ENCODE data around the gene WBP2.

WBP2 gene

GRCh38 chr17:75855310-75856061 lies at the start of gene WBP2:
Gene WBP2, minus strand, starts transcription at chr17:75855335. Its CDS starts 38 bp downstream, at chr17:75855297.
- DNase-seq: peak; percentile 57 to 100 (median 99)

DNA sequence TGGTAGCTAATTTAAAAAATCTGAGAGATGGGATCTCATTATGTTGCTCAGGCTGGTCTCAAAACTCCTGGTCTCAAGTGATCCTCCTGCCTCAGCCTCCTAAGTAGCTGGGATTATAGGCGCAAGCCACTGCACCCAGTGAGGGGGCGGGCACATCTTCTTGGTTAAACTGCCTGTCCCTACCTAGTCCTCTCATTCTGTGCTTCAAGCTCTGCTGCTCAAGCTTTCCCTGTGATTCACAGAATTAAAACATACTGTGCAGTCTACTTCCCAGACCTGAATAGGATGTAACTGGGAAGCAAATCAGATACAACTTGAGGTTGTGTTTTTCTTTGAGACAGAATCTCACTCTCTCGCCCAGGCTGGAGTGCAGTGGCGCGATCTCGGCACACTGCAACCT lies 47.3 kb upstream of the WBP2 start:
- no peak for DNase-seq

GRCh38 chr17:75901727-75902126 lies 46.6 kb upstream of the WBP2 start:
- no peak for DNase-seq

GRCh38 chr17:75900691-75901533 lies 45.8 kb upstream of the WBP2 start:
- DNase-seq: no peak

DNA sequence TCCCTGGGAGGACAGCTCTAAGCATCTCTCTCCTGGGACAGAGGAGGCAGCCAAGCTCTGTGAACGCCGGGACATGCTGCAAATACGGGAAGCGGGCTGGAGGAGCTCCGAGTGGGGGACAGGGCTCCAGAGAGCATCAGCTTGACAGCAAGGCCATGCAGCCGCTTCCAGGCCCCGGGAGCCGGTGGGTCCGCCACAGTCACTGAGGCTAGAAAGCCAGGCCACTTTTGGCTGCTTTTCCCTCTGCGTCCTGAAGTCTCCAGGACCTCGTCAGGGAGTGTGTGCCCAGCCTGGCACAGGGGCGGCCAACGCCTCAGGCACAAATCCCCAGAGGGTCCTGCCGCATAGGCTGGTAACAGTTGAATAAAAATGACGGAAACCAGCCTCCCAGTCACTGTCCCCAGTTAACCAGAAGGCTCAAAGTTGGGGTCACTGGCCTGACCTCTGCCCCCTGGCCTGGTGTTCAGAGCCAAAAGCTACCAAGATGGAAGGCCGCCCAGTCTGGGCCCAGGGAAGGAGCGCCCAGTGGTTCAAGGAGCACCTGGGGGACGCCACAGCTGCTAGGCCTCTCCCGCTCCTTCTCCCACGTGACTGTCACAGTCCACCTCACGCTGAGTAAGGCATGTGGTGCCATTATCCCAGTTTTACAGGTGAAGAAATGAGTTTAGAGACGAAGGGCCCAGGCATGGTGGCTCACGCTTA lies 44.8 kb upstream of the WBP2 start:
- DNase-seq: no peak

GRCh38 chr17:75899353-75899752 lies 44.2 kb upstream of the WBP2 start:
- DNase-seq: no peak

DNA sequence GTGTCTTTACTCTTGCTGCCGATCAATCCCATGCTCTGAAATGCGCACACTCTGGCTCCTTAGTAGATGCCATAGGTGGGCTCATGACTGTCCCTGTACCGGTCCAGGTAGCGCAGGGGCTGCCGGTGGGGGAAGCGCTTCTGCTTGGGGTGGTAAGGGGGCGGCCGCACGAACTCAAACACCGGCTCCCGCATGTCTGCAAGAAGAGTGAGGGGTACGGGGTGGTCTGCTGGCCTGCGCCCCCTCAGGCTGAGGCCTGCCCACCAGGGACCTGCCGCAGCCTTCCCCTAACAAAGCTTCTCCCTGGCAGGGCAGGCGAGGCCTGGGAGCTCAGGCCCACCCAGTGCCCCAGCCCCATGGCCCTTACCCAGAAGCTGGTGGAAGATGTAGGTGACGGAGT lies 43.7 kb upstream of the WBP2 start:
- DNase-seq: no peak

DNA sequence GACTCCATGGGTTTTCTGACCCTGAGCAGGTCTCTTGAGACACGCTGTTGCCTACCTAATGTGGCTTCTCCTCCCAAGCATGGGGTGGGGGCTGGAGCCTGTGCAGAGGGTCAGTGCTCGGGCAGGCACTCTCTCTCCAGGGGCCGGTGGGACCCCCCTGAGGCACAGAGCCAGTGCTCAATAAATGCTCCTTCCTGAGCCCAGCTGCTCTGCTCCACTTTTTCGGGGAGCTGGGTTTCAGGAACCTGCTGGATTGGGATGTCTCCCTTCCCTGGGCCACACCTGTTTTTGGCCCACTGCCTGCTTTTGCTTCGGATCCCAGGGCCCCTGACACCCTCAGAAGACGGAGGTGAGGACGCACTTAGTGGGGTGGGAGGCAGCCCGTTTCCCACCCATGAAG lies 42.9 kb upstream of the WBP2 start:
- DNase-seq: no peak

DNA sequence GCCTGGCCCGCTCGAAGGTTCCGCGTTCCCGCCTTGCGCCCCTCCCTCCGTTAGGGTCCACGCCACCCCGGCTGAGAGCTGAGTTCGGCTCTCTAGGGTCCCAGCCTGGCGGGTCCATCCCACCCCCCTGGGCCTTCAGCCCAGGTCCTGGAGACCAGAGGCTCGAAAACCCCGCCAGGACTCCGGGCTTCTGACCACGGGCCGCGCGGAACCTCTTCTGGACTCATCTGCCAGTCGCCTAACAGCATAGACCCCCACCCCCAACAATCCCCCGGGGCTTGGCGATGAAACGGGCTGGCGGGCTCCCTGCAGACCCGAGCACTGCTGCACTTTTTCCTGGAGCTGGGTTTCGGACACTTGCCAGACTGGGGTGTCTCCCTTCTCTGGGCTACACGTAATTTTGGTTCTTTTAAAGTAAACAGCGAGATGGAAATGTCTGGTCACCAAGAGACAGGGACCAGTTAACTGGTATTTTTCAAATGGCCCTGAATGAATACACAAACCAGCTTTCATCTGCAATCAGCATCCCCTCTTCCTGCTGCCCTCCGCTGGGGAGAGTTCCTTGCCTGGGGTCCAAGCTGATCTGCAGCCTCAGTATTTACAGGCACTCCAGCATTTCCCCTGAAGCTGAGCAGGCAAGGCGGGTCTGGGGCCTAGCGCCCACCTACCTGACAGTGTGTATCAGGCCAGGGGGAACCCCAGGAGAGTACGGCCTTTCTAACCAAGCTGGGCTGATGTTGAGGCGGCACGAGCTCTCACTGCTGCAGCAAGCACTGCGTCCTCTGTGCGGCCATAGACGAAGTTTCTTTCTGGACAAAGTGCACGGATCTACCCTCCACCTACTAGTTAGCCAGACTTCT lies 42.3 kb upstream of the WBP2 start:
- DNase-seq: peak in 8 of 56 donors; percentile 17 to 66 (median 48)

DNA sequence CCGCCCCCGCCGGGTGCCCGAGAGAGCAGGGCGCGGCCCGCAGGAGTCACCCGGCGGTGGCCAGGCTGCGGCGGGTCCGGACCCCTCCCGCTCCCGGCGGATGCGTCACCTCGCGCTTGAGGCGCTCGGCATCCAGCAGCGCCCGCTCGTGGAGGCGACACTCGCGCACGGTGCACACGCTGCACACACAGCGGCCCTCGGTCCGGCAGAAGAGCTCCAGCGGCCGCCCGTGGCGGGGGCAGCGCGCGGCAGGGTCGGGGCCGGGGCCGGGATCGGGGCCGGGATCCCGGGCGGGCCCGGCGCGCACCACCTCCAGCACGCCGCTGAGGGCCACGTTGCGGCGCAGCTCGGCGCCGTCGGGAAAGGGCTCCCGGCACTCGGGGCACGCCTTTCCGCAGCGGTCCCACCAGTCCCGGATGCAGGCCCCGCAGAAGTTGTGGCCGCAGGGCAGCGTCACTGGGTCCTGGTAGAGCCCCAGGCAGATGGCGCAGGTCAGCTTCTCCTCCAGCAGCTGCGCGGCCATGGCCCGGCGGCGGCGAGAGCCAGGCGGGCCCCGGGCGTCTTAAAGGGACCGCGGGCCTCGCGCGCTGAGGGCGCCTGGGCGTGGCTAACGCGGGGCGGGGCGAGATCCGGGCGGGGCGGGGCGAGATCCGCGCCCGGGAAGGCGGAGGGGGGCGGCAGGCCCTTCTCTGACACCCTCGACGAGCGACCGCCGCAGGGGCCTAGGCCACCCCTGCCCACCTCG lies 41.5 kb upstream of the WBP2 start, which contains the start of gene TRIM65:
Gene TRIM65, minus strand, starts transcription at position 537 of the 745 bp plus-strand sequence. Its CDS starts 14 bp downstream, at position 523.
- peak in 51 of 56 donors; percentile 31 to 87 (median 69) for DNase-seq

GRCh38 chr17:75895370-75896155 lies 40.4 kb upstream of the WBP2 start:
- DNase-seq: no peak

DNA sequence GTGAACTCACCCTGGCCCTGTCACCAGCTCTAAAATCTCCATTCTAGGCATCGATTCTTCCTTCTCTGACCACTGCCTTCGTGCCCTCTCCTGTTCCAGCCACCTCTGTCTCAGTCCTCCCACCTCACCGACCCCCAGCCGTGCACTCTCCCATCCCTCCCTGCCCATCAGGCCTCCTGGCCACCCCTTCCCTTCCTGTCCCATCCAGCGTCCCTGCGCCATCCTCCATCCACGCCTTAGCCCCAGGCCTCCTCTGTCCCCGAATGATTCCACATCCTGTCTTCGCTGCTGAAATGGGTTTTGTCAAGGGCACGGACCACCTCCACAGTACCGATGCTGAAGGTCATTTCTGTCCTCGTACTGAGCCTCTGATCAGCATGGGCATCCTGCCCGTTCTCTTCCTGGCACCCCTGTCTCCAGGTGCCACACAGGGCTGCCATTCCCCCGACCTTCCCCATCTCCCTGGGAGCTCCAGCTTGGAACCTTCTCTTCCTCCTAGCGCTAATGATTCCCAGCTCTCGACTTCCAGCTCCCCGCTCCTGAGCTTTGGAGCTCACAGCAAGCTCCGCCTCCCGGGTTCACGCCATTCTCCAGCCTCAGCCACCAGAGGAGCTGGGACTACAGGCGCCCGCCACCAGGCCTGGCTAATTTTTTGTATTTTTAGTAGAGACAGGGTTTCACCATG lies 39.1 kb upstream of the WBP2 start:
- no peak for DNase-seq

GRCh38 chr17:75893305-75894048 lies 38.3 kb upstream of the WBP2 start:
- DNase-seq: no peak

- peak in 19 of 56 donors; percentile 14 to 78 (median 48) for DNase-seq
Measured at GRCh38 chr17:75892556-75893224, 37.6 kb upstream of the WBP2 start.

DNA sequence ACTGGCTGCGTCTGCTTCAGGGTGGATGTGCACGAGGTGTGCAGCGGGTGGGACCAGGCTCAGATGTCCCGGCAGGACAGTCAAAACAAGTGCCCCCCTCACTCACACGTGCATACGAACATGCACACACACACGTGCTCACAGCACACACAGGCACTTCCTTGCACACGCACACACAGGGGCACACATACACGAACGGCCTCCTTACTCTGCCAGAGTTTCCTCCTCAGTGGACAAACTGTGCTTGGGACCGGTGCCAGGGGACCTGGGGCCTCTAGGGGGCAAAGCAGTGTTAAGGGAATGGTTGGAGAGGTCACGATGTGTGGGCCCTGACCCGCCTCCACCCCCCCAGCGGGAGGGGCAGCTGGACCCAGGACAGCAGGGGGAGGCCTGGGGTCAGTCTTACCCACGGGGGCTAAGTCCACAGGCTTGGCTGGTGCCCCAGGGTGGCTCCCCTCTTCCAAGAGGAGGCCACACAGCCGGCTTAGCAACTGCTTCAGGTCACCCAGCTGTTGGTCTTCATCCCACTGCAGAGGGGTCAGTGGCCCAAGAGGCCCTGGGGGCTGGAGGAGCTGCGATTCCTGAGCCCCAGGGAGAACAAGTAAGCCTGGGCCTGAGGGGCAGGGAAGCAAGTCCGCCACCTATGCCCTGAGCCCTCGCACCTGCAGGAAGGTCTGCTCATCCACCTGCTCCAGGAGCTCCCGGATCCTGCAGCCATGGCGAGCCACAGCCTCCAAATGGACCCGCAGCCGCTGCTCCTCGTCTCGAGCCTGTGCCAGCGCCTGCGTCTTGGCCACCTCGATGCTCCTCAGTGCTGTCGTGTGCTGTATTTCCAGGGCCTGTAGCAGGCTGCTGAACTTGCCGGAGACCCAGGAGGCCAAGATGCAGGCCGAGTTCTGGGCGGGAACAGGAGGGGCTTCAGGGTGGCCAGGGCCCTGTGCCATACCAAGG lies 36.7 kb upstream of the WBP2 start:
- no peak for DNase-seq

DNA sequence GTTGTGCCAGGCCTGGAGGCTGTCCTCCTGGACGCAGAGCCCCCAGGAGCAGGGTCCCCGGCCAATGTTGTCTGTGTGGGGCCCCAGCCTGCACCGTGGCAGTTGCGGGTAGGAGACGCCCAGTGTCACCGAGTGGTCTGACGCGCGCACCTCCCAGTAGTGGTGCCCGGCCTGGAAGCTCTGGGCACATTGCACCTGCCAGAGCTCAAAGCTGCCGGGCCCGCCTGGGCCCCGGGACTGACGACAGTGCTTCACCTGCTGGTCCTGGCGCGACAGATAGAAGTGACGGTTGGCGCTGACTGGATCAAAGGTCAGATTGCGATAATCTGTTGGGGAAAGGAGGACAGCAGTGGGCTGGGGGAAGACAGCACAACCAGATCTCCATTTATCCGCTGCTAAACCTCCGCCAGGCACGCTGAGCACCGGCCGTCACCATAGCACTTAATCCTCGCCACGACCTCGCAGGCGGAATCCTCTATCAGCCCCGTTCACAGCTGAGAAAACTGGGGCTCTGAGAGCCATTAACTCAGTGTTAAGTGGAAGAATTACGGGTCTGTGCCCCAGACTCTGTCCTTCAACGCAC lies 36.0 kb upstream of the WBP2 start:
- no peak for DNase-seq

Measured in amygdala (tissue), 56 donors.